Right lobe of liver (tissue), 6 donors: ENCODE results near the gene CACNA1C. TPM values are rescaled to one million over a fixed set of nuclear protein-coding genes. Genes with fewer than 3 reads are reported as not detected.
A peak's percentile ranks its signal among the peaks of the same experiment; 100 is the strongest.

Experiments used
- ATAC-seq, 4 donors: fragments of 200-7000 bp; cut with Tn5 transposase; one replicate each; pipeline ENCODE4 v1.9.1; 2020; ENCODE audit warnings: mild to moderate bottlenecking in 4 of 4, moderate library complexity in 4 of 4
- DNase-seq, 3 donors: peaks; one replicate each; pipeline ENCODE4 v3.0.0-alpha.2; 2020
- H3K27ac ChIP-seq, 3 donors: fragments of 200-600 bp; one replicate each; pipeline ENCODE4 v1.8.0; 2022
- H3K27me3 ChIP-seq, 2 donors: fragments of 200-600 bp; one replicate each; pipeline ENCODE4 v1.8.0; 2022
- H3K36me3 ChIP-seq, 4 donors: fragments of 200-600 bp; sonication (generic) in 1 of 4; one replicate each; pipeline versions ENCODE4 v1.5.1 to v1.8.0; 2017 to 2022; ENCODE audit warnings: control low read depth in 1 of 4
- H3K4me1 ChIP-seq, 4 donors: fragments of 200-600 bp; sonication (generic) in 1 of 4; one replicate each; pipeline versions ENCODE4 v1.5.1 to v1.8.0; 2017 to 2022; ENCODE audit warnings: control low read depth in 1 of 4
- H3K4me3 ChIP-seq, 3 donors: fragments of 200-600 bp; one replicate each; pipeline ENCODE4 v1.8.0; 2022
- H3K9me3 ChIP-seq, 4 donors: fragments of 200-600 bp; sonication (generic) in 1 of 4; one replicate each; pipeline versions ENCODE4 v1.5.1 to v1.8.0; 2017 to 2022; ENCODE audit warnings: control low read depth in 1 of 4
- CTCF ChIP-seq, 4 donors: fragments of 200-600 bp in 3 of 4; fragments of 450-650 bp in 1 of 4; IDR thresholded peaks; one replicate each; pipeline versions ENCODE4 v1.5.1 to v1.8.0; 2016 to 2022; ENCODE audit warnings: antibody characterized with exemption in 4 of 4, mild to moderate bottlenecking in 2 of 4
- POLR2A ChIP-seq: fragments of 450-650 bp; IDR thresholded peaks from one replicate; pipeline ENCODE4 v1.6.1; 2017; ENCODE audit warnings: antibody characterized with exemption, mild to moderate bottlenecking
- WGBS: methylation state at CpG from one replicate; pipeline ENCODE4 v1.1.6; 2018; ENCODE audit warnings: low coverage, low lambda C conversion rate; ENCODE audit not compliant: insufficient coverage; ENCODE audit errors: missing lambda C conversion rate; 5-methylcytosine and 5-hydroxymethylcytosine counted together
- intact Hi-C, 2 donors: fragments of 100-400 bp; cut with DNase I; formaldehyde crosslinking; loops; one replicate each; pipeline versions ENCODE4 v1.11.2 to v1.14.1; 2022
- total RNA-seq, 6 experiments: library from RNA; depleted of rRNA in 2 of 6; stranded (reverse); fragments of >200 nt in 2 of 6; fragmentation: NEBNext Ultra II Directional in 3 of 6; extraction: Animal tissue kit (Norgen Biotek cat#: 25700) in 3 of 6; gene quantifications; one replicate each; pipeline versions ENCODE4 v1.1.0 to v1.2.4, GENCODE V29; 2016 to 2023
- donor health status: DM: no; HTN: yes; CAD: no.
- donor health status: DM: no; HTN: no; CAD: no.
- donor health status: DM: no; HTN: no; CAD: no.
- donor health status: DM: no; HTN: yes; CAD: no.
- donor health status: DM: no; HTN: yes; CAD: no.

Gene CACNA1C
- total RNA-seq, 6 experiments from 2014 or later, result 0.18 to 1.0 (median 0.57) TPM

- intact Hi-C loops, result no loop called here
- TF ChIP-seq CTCF (IDR thresholded peaks at IDR 0.05) (no peak), POLR2A (no peak)
- Histone ChIP-seq H3K4me3 (no peak overlapping the region), H3K4me1 (no peaks in the 10 kb centered on the region), H3K9me3 (no peaks in the 10 kb centered on the region), H3K36me3 (no peaks in the 10 kb centered on the region), H3K27me3 (no peaks in the 10 kb centered on the region), H3K27ac (no peak overlapping the region)
- ATAC-seq, result no peak
- WGBS, result 15% methylated on average over 2 of the region's 7 CpGs
- DNase-seq, result no peak
Measured at GRCh38 chr12:2485681-2486080, 432.9 kb downstream of the CACNA1C start.

- Histone ChIP-seq H3K9me3 (no peaks in the 10 kb centered on the region), H3K4me3 (no peak overlapping the region), H3K27me3 (no peaks in the 10 kb centered on the region), H3K4me1 (no peaks in the 10 kb centered on the region), H3K27ac (no peak overlapping the region), H3K36me3 (no peaks in the 10 kb centered on the region)
- ATAC-seq (no peak), DNase-seq (no peak)
- WGBS, result 46% methylated on average over 5 of the region's 5 CpGs
- TF ChIP-seq CTCF (IDR thresholded peaks at IDR 0.05) (no peak), POLR2A (no peak)
- intact Hi-C loops, result no loop called here
Measured at GRCh38 chr12:2486796-2487195, 434.0 kb downstream of the CACNA1C start.

- DNase-seq (no peak), ATAC-seq (no peak)
- no peaks in the 10 kb centered on the region for H3K4me1 ChIP-seq
- H3K9me3 ChIP-seq, result no peaks in the 10 kb centered on the region
- intact Hi-C loops, result no loop called here
- no peak overlapping the region for H3K4me3 ChIP-seq
- TF ChIP-seq CTCF (IDR thresholded peaks at IDR 0.05) (no peak), POLR2A (no peak)
- H3K27ac ChIP-seq, result no peak overlapping the region
- H3K27me3 ChIP-seq, result no peaks in the 10 kb centered on the region
- 59% methylated on average over 5 of the region's 5 CpGs for WGBS
- no peaks in the 10 kb centered on the region for H3K36me3 ChIP-seq
Measured at GRCh38 chr12:2487278-2487677, 434.5 kb downstream of the CACNA1C start.

DNA sequence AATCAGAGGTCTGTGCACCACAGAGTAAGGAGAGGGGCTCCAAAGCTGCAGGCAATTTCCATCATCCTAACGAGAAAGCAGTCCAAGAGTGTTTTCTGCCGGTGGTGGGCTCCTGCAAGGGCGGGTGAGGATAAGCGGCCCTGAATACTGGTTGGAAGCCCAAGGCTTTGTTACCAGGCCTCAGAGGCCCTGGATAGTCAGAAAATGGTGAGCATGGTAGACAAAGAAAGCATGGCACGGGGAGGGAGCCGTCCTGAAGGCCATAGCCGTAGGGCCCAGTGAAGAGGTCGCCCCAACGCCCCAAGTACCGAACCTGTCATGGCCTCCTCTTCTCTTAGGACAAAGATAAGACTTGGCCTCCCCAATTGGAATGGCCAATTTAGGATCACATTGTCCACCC lies 435.3 kb downstream of the CACNA1C start:
- TF ChIP-seq POLR2A, result no peak
- TF ChIP-seq CTCF (IDR thresholded peaks at IDR 0.05), result no peak
- no peaks in the 10 kb centered on the region for H3K27me3 ChIP-seq
- no peak for DNase-seq
- WGBS, result 62% methylated on average over 6 of the region's 10 CpGs
- intact Hi-C loops, result no loop called here
- H3K9me3 ChIP-seq, result no peaks in the 10 kb centered on the region
- no peaks in the 10 kb centered on the region for H3K36me3 ChIP-seq
- H3K4me1 ChIP-seq, result no peaks in the 10 kb centered on the region
- H3K27ac ChIP-seq, result no peak overlapping the region
- ATAC-seq, result no peak
- H3K4me3 ChIP-seq, result no peak overlapping the region

DNA sequence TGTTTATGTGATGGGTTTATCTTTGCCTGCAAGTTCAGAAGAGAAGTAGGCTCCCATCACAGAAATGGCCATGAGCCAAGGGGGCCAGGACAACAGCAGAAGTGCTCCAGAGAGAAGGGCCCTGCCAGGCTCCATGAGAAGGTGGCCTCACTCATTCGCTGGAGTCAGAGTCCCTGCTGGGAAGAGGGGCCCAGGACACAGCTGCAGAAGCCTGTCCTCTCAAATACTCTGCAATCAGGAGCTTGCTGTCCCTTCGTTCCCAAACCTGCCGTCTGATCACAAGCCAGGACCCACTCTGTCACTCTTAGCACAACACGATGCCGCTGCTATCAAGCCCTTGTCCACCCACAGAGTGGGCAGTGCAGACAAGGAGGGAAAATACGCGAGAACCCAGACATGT lies 435.8 kb downstream of the CACNA1C start:
- ATAC-seq (no peak), DNase-seq (peak in 1 of 3 donors; percentile 18)
- Histone ChIP-seq H3K27me3 (no peaks in the 10 kb centered on the region), H3K4me1 (no peaks in the 10 kb centered on the region), H3K4me3 (no peak overlapping the region), H3K9me3 (no peaks in the 10 kb centered on the region), H3K27ac (no peak overlapping the region), H3K36me3 (no peaks in the 10 kb centered on the region)
- intact Hi-C loops, result no loop called here
- TF ChIP-seq CTCF (IDR thresholded peaks at IDR 0.05) (no peak), POLR2A (no peak)
- no CpG with 5 or more reads among the region's 7 CpGs for WGBS
